ENCODE measurements around the gene PIGU. TPM values are rescaled to one million over a fixed set of nuclear protein-coding genes. Genes with fewer than 3 reads are reported as not detected.

The PIGU gene
- total RNA-seq, 1 experiment from 2014 or later, result 25.0 TPM

DNA sequence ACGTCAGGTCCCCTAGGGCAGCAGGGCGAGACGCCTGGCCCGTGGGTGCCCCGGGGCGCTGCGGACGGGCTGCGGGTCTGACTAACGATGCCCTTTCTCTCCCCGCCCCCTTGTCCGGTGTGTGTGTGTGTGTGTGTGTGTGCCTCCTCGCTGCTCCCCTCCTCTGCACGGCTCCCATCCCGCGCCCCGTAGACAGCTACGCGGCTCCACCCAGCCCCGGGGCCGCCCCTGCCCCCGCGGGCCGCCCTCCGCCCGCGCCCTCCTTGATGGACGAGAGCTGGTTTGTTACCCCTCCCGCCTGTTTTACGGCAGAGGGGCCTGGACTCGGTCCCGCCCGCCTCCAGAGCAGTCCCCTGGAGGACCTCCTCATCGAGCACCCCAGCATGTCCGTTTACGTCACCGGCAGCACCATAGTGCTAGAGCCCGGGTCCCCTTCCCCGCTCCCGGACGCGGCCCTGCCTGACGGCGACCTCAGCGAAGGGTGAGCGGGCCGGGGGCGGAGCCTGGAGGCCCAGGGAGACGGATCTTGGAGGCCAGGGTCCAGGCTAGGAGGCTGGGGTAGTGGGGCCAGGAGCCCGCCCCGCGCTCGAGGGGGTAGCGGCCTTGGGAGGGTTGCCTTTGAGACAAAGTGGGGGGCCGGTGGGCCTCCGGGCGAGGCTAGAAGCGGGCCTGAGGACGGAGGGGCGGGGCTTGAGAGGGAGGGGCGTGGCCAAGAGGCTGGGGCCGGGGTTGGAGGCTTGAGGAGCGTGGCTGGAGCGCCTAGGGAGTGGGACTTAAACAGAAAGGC, 32.3 kb upstream of the PIGU start:
- TF ChIP-seq, protein P1, sequence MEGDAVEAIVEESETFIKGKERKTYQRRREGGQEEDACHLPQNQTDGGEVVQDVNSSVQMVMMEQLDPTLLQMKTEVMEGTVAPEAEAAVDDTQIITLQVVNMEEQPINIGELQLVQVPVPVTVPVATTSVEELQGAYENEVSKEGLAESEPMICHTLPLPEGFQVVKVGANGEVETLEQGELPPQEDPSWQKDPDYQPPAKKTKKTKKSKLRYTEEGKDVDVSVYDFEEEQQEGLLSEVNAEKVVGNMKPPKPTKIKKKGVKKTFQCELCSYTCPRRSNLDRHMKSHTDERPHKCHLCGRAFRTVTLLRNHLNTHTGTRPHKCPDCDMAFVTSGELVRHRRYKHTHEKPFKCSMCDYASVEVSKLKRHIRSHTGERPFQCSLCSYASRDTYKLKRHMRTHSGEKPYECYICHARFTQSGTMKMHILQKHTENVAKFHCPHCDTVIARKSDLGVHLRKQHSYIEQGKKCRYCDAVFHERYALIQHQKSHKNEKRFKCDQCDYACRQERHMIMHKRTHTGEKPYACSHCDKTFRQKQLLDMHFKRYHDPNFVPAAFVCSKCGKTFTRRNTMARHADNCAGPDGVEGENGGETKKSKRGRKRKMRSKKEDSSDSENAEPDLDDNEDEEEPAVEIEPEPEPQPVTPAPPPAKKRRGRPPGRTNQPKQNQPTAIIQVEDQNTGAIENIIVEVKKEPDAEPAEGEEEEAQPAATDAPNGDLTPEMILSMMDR (conservative IDR thresholded peaks at IDR 0.05), result no peak
- no peak for TF ChIP-seq EZH2 (IDR thresholded peaks at IDR 0.05; ENCODE audit: low read depth)
- DNase-seq, result peak in 1 of 2 experiments; percentile 79
- intact Hi-C loops (cut with micrococcal nuclease; ENCODE audit: unreplicated experiment), result loop anchor here (1.0 to 5.0 kb wide), 3 partner anchors 130 to 517 kb away; no protein-coding TSS in a partner anchor

DNA sequence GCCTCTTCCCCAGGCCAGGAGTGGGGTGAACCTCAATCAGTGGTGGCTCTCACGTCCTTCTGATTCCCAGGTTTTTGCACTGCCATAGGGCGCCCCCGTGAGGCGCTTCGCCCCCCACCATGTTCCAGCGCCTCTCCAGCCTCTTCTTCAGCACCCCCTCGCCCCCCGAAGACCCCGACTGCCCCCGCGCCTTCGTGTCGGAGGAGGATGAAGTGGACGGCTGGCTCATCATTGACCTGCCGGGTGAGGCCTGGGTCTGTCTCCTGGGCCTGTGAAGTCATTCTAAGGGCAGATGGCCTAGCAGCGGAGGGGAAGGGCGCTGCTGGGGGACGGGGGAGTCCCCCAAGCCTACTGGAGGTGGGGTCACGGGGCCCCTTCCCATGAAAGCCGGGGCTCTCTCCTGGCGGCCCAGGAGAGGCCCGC, 31.7 kb upstream of the PIGU start:
- intact Hi-C loops (cut with micrococcal nuclease; ENCODE audit: unreplicated experiment), result loop anchor here (1.0 to 5.0 kb wide), 3 partner anchors 129 to 516 kb away; no protein-coding TSS in a partner anchor
- ChIA-PET CTCF (interaction anchor here (0.6 to 1.0 kb wide), 2 partner anchors 453 to 526 kb away, joined by 3 read pairs; no protein-coding TSS in a partner anchor), POLR2A (ENCODE audit: unreplicated experiment) (no interaction called here)
- no peak overlapping the region for H3K27ac ChIP-seq
- H4K20me1 ChIP-seq (ENCODE audit: insufficient read depth), result peaks cover 2% of the 10 kb centered on the region
- TF ChIP-seq, protein P1 (conservative IDR thresholded peaks at IDR 0.05), result peak; percentile 68
- TF ChIP-seq EZH2 (IDR thresholded peaks at IDR 0.05; ENCODE audit: low read depth), result no peak
- no peaks in the 10 kb centered on the region for H3K36me3 ChIP-seq (ENCODE audit: low read depth)
- no peaks in the 10 kb centered on the region for H3K27me3 ChIP-seq (ENCODE audit: insufficient read depth, low read depth)
- DNase-seq, result peak in 1 of 2 experiments; percentile 55
- peak overlapping the region; percentile 87 for H3K4me3 ChIP-seq
- H3K4me2 ChIP-seq, result peak overlapping the region; percentile 88
- H3K9me2 ChIP-seq (ENCODE audit: insufficient read depth), result no peaks in the 10 kb centered on the region
- H3K4me1 ChIP-seq (replicated peaks; ENCODE audit: insufficient read depth), result peaks cover 40% of the 10 kb centered on the region
- no TSS peak for BruUV-seq (replicated peaks)
- no peaks in the 10 kb centered on the region for H3K9me3 ChIP-seq (ENCODE audit: insufficient read depth, low read depth)
- H3K79me2 ChIP-seq (ENCODE audit: low read depth), result no peaks in the 10 kb centered on the region
- peak overlapping the region; percentile 96; the same call in 1 of the 2 replicates for H2AFZ ChIP-seq
- H3F3A ChIP-seq (ENCODE audit: insufficient read depth, low read depth), result peaks cover 54% of the 10 kb centered on the region

More for the DNA sequence above, 32.3 kb upstream of the PIGU start:
- H3F3A ChIP-seq (ENCODE audit: insufficient read depth, low read depth), result peaks cover 60% of the 10 kb centered on the region
- no peaks in the 10 kb centered on the region for H3K79me2 ChIP-seq (ENCODE audit: low read depth)
- no peak overlapping the region for H3K27ac ChIP-seq
- H3K4me3 ChIP-seq, result peak overlapping the region; percentile 87
- POLR2A ChIA-PET (ENCODE audit: unreplicated experiment), result interaction anchor here (0.6 kb wide), 2 partner anchors 112 to 405 kb away, joined by 4 to 10 read pairs; no protein-coding TSS in a partner anchor
- no peaks in the 10 kb centered on the region for H3K9me3 ChIP-seq (ENCODE audit: insufficient read depth, low read depth)
- H3K27me3 ChIP-seq (ENCODE audit: insufficient read depth, low read depth), result no peaks in the 10 kb centered on the region
- BruUV-seq (replicated peaks), result no TSS peak
- H3K36me3 ChIP-seq (ENCODE audit: low read depth), result peaks cover 2% of the 10 kb centered on the region; the same call in 1 of the 2 replicates
- no peaks in the 10 kb centered on the region for H3K9me2 ChIP-seq (ENCODE audit: insufficient read depth)
- H3K4me2 ChIP-seq, result peak overlapping the region; percentile 88
- H3K4me1 ChIP-seq (replicated peaks; ENCODE audit: insufficient read depth), result peaks cover 46% of the 10 kb centered on the region
- H2AFZ ChIP-seq, result peak overlapping the region; percentile 96
- CTCF ChIA-PET, result no interaction called here
- H4K20me1 ChIP-seq (ENCODE audit: insufficient read depth), result peaks cover 8% of the 10 kb centered on the region

DNA sequence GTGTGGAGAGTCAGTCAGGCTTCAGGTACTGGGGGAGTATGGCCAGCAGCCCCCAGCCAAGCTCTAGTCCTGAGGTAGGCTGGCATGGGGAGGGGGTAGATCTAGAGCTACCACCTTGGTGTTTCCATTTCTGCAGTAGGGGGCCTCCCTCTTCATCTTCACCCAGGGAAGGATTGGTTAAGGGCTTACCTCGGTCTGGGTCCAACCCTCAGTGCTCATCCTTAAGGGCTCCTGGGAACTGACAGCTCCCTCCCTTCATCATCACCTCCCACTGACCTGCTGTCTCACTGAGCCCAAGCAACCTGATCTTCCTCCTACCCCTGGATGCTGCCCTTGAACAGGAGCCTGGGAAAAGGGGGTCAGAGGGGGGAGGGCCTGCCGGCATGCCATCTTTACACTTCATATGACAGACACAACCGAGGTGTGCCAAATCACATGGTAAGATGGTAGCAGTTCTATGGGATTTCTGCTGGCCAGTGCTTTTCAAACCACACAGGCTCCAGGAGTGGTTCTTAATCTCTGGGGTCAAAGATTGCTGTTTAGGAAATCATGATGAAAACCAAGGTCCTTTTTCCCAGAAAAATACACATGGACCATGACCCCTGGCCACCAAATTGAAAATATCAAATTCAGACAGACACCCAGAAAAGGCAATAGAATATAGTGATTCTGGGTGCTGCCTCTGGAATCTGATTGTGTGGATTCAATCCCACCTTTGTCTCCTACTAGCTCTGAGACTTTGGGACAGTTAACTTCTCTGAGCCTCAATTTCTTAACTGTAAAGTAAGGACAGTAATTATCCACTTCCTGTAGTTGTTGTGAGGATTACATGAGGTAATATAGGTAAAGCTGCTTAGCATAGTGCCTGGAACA, 30.3 kb upstream of the PIGU start:
- H3K4me1 ChIP-seq (replicated peaks; ENCODE audit: insufficient read depth), result peaks cover 34% of the 10 kb centered on the region
- H4K20me1 ChIP-seq (ENCODE audit: insufficient read depth), result no peaks in the 10 kb centered on the region; the same call in 1 of the 2 replicates
- peaks cover 42% of the 10 kb centered on the region for H3F3A ChIP-seq (ENCODE audit: insufficient read depth, low read depth)
- POLR2A ChIA-PET (ENCODE audit: unreplicated experiment), result interaction anchor here (0.6 kb wide), 1 partner anchor 516 kb away, joined by 4 read pairs; no protein-coding TSS in a partner anchor
- CTCF ChIA-PET, result interaction anchor here (0.6 to 0.7 kb wide), 2 partner anchors 435 to 447 kb away, joined by 3 to 4 read pairs; no protein-coding TSS in a partner anchor
- DNase-seq, result no peak
- H2AFZ ChIP-seq, result no peak overlapping the region
- no peak overlapping the region for H3K4me2 ChIP-seq
- no peaks in the 10 kb centered on the region for H3K27me3 ChIP-seq (ENCODE audit: insufficient read depth, low read depth)
- H3K4me3 ChIP-seq, result no peak overlapping the region
- no peaks in the 10 kb centered on the region for H3K79me2 ChIP-seq (ENCODE audit: low read depth)
- no peak for TF ChIP-seq EZH2 (IDR thresholded peaks at IDR 0.05; ENCODE audit: low read depth)
- TF ChIP-seq, protein P1 (conservative IDR thresholded peaks at IDR 0.05), result no peak
- no peak overlapping the region for H3K27ac ChIP-seq
- no peaks in the 10 kb centered on the region for H3K36me3 ChIP-seq (ENCODE audit: low read depth)
- H3K9me3 ChIP-seq (ENCODE audit: insufficient read depth, low read depth), result no peaks in the 10 kb centered on the region
- no TSS peak for BruUV-seq (replicated peaks)
- H3K9me2 ChIP-seq (ENCODE audit: insufficient read depth), result no peaks in the 10 kb centered on the region
- intact Hi-C loops (cut with micrococcal nuclease; ENCODE audit: unreplicated experiment), result loop anchor here (5.0 kb wide), 1 partner anchor 515 kb away; no protein-coding TSS in a partner anchor
